Muscle of leg (tissue), 11 donors: ENCODE data around the gene TLN1. TPM values are rescaled to one million over a fixed set of nuclear protein-coding genes. Genes with fewer than 3 reads are reported as not detected.

Experiments
- DNase-seq: peaks from one replicate; pipeline ENCODE4 v3.0.0; 2013
- H3K27ac ChIP-seq: one replicate; pipeline ENCODE4 v1.5.1; 2013; ENCODE audit warnings: mild to moderate bottlenecking, low read length, control low read depth
- H3K27me3 ChIP-seq: one replicate; pipeline ENCODE4 v1.6.1; 2013; ENCODE audit warnings: low read length; ENCODE audit not compliant: control insufficient read depth, insufficient read depth
- H3K36me3 ChIP-seq: one replicate; pipeline ENCODE4 v1.6.1; 2013; ENCODE audit warnings: low read length; ENCODE audit not compliant: control insufficient read depth, insufficient read depth
- H3K4me1 ChIP-seq: one replicate; pipeline ENCODE4 v1.6.1; 2013; ENCODE audit warnings: low read length; ENCODE audit not compliant: control insufficient read depth, insufficient read depth
- H3K4me3 ChIP-seq: one replicate; pipeline ENCODE4 v1.5.1; 2013; ENCODE audit warnings: low read length, control low read depth
- H3K9me3 ChIP-seq: replicated peaks from 2 replicates; pipeline ENCODE4 v1.6.1; 2013; ENCODE audit warnings: low read depth, low read length; ENCODE audit not compliant: control insufficient read depth
- WGBS: methylation state at CpG from one replicate; pipeline ENCODE4 v1.1.5; 2013; ENCODE audit warnings: missing lambda C conversion rate; ENCODE audit not compliant: insufficient coverage; 5-methylcytosine and 5-hydroxymethylcytosine counted together
- polyA plus RNA-seq, 8 donors: library from polyadenylated mRNA; unstranded; fragments of 120-200 nt; gene quantifications; one replicate each; pipeline versions ENCODE4 v1.2.1 to v1.2.3, GENCODE V29; 2013; ENCODE audit warnings: inconsistent platforms in 1 of 8, low replicate concordance in 1 of 8; ENCODE audit not compliant: insufficient read length in 8 of 8, insufficient read depth in 1 of 8
- total RNA-seq: library from RNA; stranded (reverse); fragments of 120-200 nt; gene quantifications from one replicate; pipeline ENCODE4 v1.2.4, GENCODE V29; 2013

Gene TLN1
- total and polyA plus RNA-seq, 9 donors = 78.0 to 133 (median 115) TPM

- H3K9me3 ChIP-seq = no peaks in the 10 kb centered on the region
- H3K4me1 ChIP-seq = peaks cover 49% of the 10 kb centered on the region
- peaks cover 51% of the 10 kb centered on the region for H3K36me3 ChIP-seq
- DNase-seq = peak; percentile 49
- H3K27me3 ChIP-seq = no peaks in the 10 kb centered on the region
- peak overlapping the region; percentile 80 for H3K4me3 ChIP-seq
- WGBS = 9% methylated on average over 9 of the region's 12 CpGs
- peak overlapping the region; percentile 97 for H3K27ac ChIP-seq
Measured at GRCh38 chr9:35688558-35689541, 43.1 kb downstream of the TLN1 start.

GRCh38 chr9:35687972-35688557 is 43.9 kb downstream of the TLN1 start:
- Histone ChIP-seq H3K27me3 (no peaks in the 10 kb centered on the region), H3K36me3 (peaks cover 59% of the 10 kb centered on the region), H3K4me1 (peaks cover 49% of the 10 kb centered on the region), H3K27ac (peak overlapping the region; percentile 97), H3K4me3 (peak overlapping the region; percentile 80), H3K9me3 (no peaks in the 10 kb centered on the region)
- no CpG with 5 or more reads among the region's 2 CpGs for WGBS
- DNase-seq = peak; percentile 77

- WGBS = 52% methylated on average over 2 of the region's 2 CpGs
- Histone ChIP-seq H3K4me3 (peak overlapping the region; percentile 80), H3K36me3 (peaks cover 66% of the 10 kb centered on the region), H3K9me3 (no peaks in the 10 kb centered on the region), H3K27ac (peak overlapping the region; percentile 97), H3K4me1 (peaks cover 49% of the 10 kb centered on the region), H3K27me3 (no peaks in the 10 kb centered on the region)
- no peak for DNase-seq
Measured at GRCh38 chr9:35687306-35687705, 44.7 kb downstream of the TLN1 start.

- Histone ChIP-seq H3K4me1 (peaks cover 44% of the 10 kb centered on the region), H3K4me3 (peak overlapping the region; percentile 80), H3K27ac (peak overlapping the region; percentile 97), H3K9me3 (no peaks in the 10 kb centered on the region), H3K27me3 (no peaks in the 10 kb centered on the region), H3K36me3 (peaks cover 73% of the 10 kb centered on the region)
- peak; percentile 67 for DNase-seq
- 61% methylated on average over 3 of the region's 11 CpGs for WGBS
Measured at GRCh38 chr9:35686222-35687203, 45.5 kb downstream of the TLN1 start.

- no peak for DNase-seq
- Histone ChIP-seq H3K27ac (peak overlapping the region; percentile 70), H3K4me1 (peaks cover 40% of the 10 kb centered on the region), H3K36me3 (peaks cover 73% of the 10 kb centered on the region), H3K9me3 (no peaks in the 10 kb centered on the region), H3K4me3 (peak overlapping the region; percentile 80), H3K27me3 (no peaks in the 10 kb centered on the region)
- 73% methylated on average over 7 of the region's 13 CpGs for WGBS
Measured at GRCh38 chr9:35685506-35685905, 46.5 kb downstream of the TLN1 start.

GRCh38 chr9:35684921-35685320 is 47.1 kb downstream of the TLN1 start:
- no peak for DNase-seq
- WGBS = 94% methylated on average over 6 of the region's 10 CpGs
- Histone ChIP-seq H3K36me3 (peaks cover 73% of the 10 kb centered on the region), H3K27ac (peak overlapping the region; percentile 70), H3K9me3 (no peaks in the 10 kb centered on the region), H3K27me3 (no peaks in the 10 kb centered on the region), H3K4me3 (peak overlapping the region; percentile 80), H3K4me1 (peaks cover 42% of the 10 kb centered on the region)

- Histone ChIP-seq H3K4me3 (no peak overlapping the region), H3K9me3 (no peaks in the 10 kb centered on the region), H3K27ac (peak overlapping the region; percentile 48), H3K36me3 (peaks cover 64% of the 10 kb centered on the region), H3K4me1 (peaks cover 34% of the 10 kb centered on the region), H3K27me3 (no peaks in the 10 kb centered on the region)
- whole genome bisulfite sequencing = no CpG with 5 or more reads among the region's 2 CpGs
- no peak for DNase-seq
Measured at GRCh38 chr9:35683323-35683722, 48.7 kb downstream of the TLN1 start.

- peaks cover 28% of the 10 kb centered on the region for H3K4me1 ChIP-seq
- 83% methylated on average over 8 of the region's 10 CpGs for WGBS
- peak overlapping the region; percentile 75 for H3K27ac ChIP-seq
- H3K27me3 ChIP-seq = no peaks in the 10 kb centered on the region
- H3K36me3 ChIP-seq = peaks cover 59% of the 10 kb centered on the region
- no peak for DNase-seq
- H3K9me3 ChIP-seq = no peaks in the 10 kb centered on the region
- H3K4me3 ChIP-seq = no peak overlapping the region
Measured at GRCh38 chr9:35682520-35683315, 49.3 kb downstream of the TLN1 start.

GRCh38 chr9:35682051-35682450 is 49.9 kb downstream of the TLN1 start:
- peaks cover 52% of the 10 kb centered on the region for H3K36me3 ChIP-seq
- DNase-seq = peak; percentile 52
- H3K4me1 ChIP-seq = peaks cover 22% of the 10 kb centered on the region
- H3K4me3 ChIP-seq = no peak overlapping the region
- no peaks in the 10 kb centered on the region for H3K9me3 ChIP-seq
- peak overlapping the region; percentile 75 for H3K27ac ChIP-seq
- 65% methylated on average over 4 of the region's 6 CpGs for WGBS
- no peaks in the 10 kb centered on the region for H3K27me3 ChIP-seq
